ENCODE results near the gene BCAN. TPM values are rescaled to one million over a fixed set of nuclear protein-coding genes. Genes with fewer than 3 reads are reported as not detected.

The BCAN gene
- total and polyA plus RNA-seq, 2 experiments from 2014 or later, result 0.23 to 0.86 TPM

- Histone ChIP-seq H3K36me3 (peaks cover 4% of the 10 kb centered on the region), H3K27ac (peak within 1 kb of the TSS; percentile 80), H3K27me3 (no peaks in the 10 kb centered on the region), H3K9me3 (ENCODE audit: low read depth) (no peaks in the 10 kb centered on the region), H3K4me3 (peak within 1 kb of the TSS; percentile 77), H3K4me1 (ENCODE audit: low read depth) (peaks cover 47% of the 10 kb centered on the region)
- TF ChIP-seq CTCF (IDR thresholded peaks at IDR 0.05; ENCODE audit: low read depth, low read length), result no peak
- DNase-seq (ENCODE audit: low read depth in 1 of 2, low spot score in 1 of 2), result peak; percentile 53 to 86
Measured at GRCh38 chr1:156705321-156705917, 63.5 kb downstream of the BCAN start, which contains the start of gene CRABP2. CRABP2 (minus strand) TSS chr1:156705583; CDS start chr1:156705446, 137 bp downstream.

- H3K9me3 ChIP-seq (ENCODE audit: low read depth), result no peaks in the 10 kb centered on the region
- H3K4me3 ChIP-seq, result peak overlapping the region; percentile 77
- TF ChIP-seq CTCF (IDR thresholded peaks at IDR 0.05; ENCODE audit: low read depth, low read length), result peak; percentile 79
- H3K27me3 ChIP-seq, result no peaks in the 10 kb centered on the region
- peak; percentile 71 to 85 for DNase-seq (ENCODE audit: low read depth in 1 of 2, low spot score in 1 of 2)
- H3K4me1 ChIP-seq (ENCODE audit: low read depth), result peaks cover 54% of the 10 kb centered on the region
- H3K27ac ChIP-seq, result peak overlapping the region; percentile 80
- H3K36me3 ChIP-seq, result no peaks in the 10 kb centered on the region
Measured at GRCh38 chr1:156705918-156706656, 64.2 kb downstream of the BCAN start.

GRCh38 chr1:156706657-156707416, 64.9 kb downstream of the BCAN start:
- peak; percentile 59 to 83 for DNase-seq (ENCODE audit: low read depth in 1 of 2, low spot score in 1 of 2)
- H3K4me1 ChIP-seq (ENCODE audit: low read depth), result peaks cover 60% of the 10 kb centered on the region
- H3K4me3 ChIP-seq, result peak overlapping the region; percentile 77
- H3K27me3 ChIP-seq, result no peaks in the 10 kb centered on the region
- H3K27ac ChIP-seq, result peak overlapping the region; percentile 68
- TF ChIP-seq CTCF (IDR thresholded peaks at IDR 0.05; ENCODE audit: low read depth, low read length), result no peak
- no peaks in the 10 kb centered on the region for H3K36me3 ChIP-seq
- no peaks in the 10 kb centered on the region for H3K9me3 ChIP-seq (ENCODE audit: low read depth)

- no peak for TF ChIP-seq CTCF (IDR thresholded peaks at IDR 0.05; ENCODE audit: low read depth, low read length)
- H3K9me3 ChIP-seq (ENCODE audit: low read depth), result no peaks in the 10 kb centered on the region
- no peak overlapping the region for H3K27ac ChIP-seq
- H3K4me1 ChIP-seq (ENCODE audit: low read depth), result peaks cover 68% of the 10 kb centered on the region
- no peaks in the 10 kb centered on the region for H3K27me3 ChIP-seq
- H3K36me3 ChIP-seq, result no peaks in the 10 kb centered on the region
- no peak overlapping the region for H3K4me3 ChIP-seq
- peak in 1 of 2 donors; percentile 71 for DNase-seq (ENCODE audit: low read depth in 1 of 2, low spot score in 1 of 2)
Measured at GRCh38 chr1:156707417-156708217, 65.7 kb downstream of the BCAN start.

GRCh38 chr1:156708218-156708661, 66.3 kb downstream of the BCAN start:
- Histone ChIP-seq H3K27ac (no peak overlapping the region), H3K36me3 (no peaks in the 10 kb centered on the region), H3K27me3 (no peaks in the 10 kb centered on the region), H3K4me1 (ENCODE audit: low read depth) (peaks cover 73% of the 10 kb centered on the region), H3K9me3 (ENCODE audit: low read depth) (no peaks in the 10 kb centered on the region), H3K4me3 (no peak overlapping the region)
- TF ChIP-seq CTCF (IDR thresholded peaks at IDR 0.05; ENCODE audit: low read depth, low read length), result no peak
- no peak for DNase-seq (ENCODE audit: low read depth in 1 of 2, low spot score in 1 of 2)
